ENCODE results near the gene XPR1. TPM values are rescaled to one million over a fixed set of nuclear protein-coding genes. Genes with fewer than 3 reads are reported as not detected.

The XPR1 gene
- total RNA-seq, 1 experiment from 2014 or later = 19.3 TPM

- DNase-seq (ENCODE audit: low read depth) = no peak
These were observed 295.5 kb downstream of the XPR1 start for GRCh38 chr1:180927348-180927747.

DNA sequence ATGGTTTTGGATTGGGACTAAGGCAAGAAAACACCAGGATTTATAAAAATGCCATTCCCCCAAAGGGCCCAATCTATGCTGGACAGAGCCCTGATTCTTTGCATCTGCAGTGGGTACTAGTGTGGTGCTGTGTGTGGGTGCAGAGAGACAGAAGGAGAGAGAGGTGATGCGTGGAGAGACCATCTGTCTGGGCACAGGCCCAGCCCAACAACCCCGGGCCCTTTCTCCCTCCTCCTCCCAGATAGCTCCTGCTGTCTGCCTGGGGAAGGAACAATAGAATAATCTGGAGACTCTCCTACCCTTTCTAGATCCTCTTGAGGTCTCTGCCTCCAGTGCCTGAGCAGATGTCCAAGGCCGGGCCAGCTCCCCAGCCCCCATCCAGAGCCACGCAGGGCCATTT, 296.0 kb downstream of the XPR1 start:
- no peak for DNase-seq (ENCODE audit: low read depth)

- no peak for DNase-seq (ENCODE audit: low read depth)
These were observed 296.8 kb downstream of the XPR1 start for GRCh38 chr1:180928331-180929230.

DNA sequence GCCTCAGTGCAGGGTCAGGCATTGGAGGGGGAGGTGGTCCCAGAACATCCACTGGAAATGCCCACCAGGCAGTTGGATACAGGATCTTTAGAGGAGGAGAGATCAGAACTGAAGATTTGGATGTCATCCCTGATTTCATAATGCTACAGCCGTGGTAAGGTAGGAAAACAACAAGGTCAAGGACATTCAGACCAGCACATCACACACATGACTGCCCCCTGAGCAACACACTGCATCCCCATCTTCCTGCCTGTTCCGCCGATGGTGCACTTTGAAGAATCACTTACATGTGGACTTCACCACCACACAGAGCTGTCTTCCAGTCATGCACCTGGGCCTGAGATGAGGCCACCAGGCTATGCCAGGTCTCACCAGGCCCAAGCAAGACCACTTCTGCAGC, 297.6 kb downstream of the XPR1 start:
- no peak for DNase-seq (ENCODE audit: low read depth)

DNA sequence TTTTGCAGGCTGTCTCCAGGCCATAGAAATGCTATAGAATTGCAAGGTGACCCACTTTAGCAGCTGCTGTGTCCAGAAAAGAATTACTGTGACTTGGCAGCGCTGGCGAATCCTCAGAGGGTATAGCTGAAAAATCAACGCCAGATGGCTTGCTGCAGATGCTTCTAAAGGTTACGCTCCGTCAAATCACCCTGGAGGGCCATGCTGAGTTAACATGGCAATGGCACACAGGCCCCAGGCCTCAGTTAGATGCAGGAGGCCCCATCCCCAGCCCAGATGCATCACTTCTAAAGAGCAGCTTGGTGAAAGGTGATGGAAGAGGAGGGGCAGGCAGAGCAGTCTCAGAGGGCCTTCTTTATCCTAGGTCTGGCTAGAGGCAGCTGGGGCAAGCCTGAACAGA, 298.9 kb downstream of the XPR1 start:
- no peak for DNase-seq (ENCODE audit: low read depth)

- no peak for DNase-seq (ENCODE audit: low read depth)
These were observed 299.7 kb downstream of the XPR1 start for GRCh38 chr1:180931529-180931928.

DNA sequence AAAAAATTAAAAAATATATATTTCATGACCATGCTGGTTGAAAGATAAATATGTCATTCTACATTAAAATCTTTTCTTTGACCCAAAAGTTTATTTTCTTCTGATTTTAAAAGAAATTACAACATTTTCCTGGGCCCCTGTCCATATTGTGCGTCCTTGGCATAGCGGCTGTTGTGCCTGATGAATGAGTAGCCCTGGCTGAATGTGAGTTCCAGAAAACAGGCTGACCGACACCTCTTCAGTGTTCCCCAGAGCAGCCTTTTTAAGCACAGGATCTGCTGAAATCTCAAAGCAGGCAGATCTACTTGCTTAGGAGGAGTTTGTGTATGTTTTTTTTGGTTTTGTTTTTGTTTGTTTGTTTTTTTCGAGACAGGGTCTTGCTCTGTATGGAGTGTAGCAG, 300.6 kb downstream of the XPR1 start:
- no peak for DNase-seq (ENCODE audit: low read depth)

DNA sequence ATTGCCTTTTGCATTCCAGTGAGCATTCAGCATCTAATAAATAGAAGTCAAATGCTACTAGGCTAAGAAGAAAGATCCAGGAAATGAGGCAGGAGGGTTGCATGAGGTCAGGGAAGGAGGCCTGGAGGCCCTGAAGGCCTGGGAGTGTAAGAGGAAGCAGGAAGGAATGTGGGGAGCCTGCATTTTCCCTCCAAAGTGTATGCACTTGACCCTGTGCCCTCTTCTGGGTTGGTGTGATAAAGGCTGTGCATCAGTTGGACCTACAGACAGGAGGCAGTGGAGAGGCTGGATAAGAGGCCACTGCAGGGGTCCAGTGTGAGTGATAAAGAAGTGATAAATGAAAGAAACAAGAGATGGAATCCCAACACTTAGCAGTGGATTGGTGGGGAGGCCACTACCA, 301.3 kb downstream of the XPR1 start:
- no peak for DNase-seq (ENCODE audit: low read depth)

- no peak for DNase-seq (ENCODE audit: low read depth)
These were observed 302.7 kb downstream of the XPR1 start for GRCh38 chr1:180934563-180934962.

DNA sequence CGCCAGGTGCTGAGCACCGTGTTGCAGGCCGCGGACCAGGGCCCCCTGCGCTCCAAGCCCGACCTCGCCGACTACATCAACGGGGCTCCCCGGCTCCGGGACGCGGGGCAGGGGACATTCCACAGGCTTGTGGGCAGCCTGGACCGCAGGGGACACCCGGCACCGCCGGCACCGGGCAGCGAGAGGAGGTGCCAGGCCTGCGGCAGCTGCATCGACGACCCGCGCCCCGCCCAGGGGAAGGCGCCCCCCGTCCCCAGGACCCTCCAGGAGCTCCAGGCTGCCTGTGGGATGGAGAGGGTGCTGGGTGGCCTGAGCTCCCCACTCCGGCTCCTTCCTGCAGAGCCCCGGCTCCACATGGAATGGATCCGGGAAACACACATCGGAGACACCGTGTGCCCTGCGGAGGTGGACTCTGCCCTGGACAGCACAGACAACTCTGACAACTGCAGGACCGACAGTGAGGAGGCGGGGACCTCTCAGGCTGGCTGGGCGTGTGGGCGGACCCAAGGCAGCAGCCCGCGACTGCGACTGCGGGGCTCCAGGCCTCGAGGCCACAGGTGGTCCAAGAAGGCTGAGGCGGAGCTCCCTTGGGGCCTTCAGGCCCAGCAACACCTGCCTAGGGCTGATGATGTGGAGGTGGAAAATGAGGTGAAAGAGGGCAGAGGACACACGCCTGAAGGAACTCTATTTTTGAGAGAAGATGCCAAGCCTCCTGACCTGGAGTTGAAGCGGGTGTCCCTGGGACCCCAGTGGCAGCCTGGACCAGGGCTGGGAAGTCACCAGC, 303.7 kb downstream of the XPR1 start:
- no peak for DNase-seq (ENCODE audit: low read depth)

DNA sequence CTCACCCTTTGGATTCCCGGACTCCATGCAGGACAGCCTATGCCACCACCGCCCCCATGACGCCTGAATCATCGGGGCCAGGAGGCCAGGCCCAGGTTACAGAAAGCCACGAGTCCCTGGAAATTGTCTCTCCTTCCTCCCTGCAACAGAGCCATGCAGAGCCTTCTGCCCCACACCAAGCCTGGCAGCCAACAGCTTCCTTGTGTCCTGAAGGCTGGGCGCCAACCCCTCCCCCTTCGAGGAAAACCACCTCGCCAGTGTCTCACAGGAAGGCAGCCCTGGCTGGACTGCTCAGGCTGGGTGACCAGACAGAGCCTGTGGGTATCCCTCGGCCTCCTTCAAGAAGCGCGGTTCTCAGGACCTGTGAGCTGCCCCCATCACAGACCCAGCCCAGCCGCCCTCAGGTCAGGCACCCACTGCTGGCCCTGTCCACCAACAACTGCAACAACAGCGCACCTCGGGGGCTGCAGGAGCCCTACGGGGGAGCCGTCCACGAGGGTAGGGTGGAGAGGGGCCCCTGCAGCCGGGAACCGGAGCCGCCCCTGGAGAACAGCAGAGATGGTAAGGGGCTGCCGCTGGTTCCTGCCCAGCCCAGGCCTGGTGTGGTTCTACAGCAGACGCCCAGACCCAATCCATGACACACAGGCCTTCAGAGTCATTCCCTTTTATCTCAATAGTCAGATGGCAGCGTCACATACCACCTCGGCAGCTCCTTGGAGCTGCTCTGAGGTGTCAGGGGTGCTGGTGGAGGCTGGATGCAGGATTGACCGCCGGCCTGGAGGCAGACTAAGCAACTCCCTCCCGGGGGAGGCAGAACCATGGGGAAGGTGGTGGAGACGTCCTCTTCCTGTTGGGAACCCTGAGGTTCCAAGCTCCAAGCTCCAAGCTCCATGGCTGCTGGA, 304.5 kb downstream of the XPR1 start:
- no peak for DNase-seq (ENCODE audit: low read depth)

DNA sequence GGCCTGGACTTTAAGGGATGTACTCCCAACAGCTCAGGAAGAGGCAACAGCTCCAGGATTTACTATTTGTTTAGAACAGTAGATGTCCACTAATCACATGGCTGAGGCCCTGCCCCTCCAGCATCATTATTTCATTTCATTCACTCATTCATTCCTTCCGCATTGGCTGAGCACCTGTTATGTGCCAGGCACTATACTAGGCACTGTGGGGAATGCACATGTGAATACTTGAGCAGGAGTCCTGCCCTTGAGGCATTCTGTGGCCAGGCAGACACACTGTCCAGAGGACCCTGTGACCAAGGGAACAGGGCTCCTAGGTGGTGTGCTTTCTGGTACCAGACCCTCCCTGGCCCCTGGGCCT, 305.2 kb downstream of the XPR1 start:
- no peak for DNase-seq (ENCODE audit: low read depth)

DNA sequence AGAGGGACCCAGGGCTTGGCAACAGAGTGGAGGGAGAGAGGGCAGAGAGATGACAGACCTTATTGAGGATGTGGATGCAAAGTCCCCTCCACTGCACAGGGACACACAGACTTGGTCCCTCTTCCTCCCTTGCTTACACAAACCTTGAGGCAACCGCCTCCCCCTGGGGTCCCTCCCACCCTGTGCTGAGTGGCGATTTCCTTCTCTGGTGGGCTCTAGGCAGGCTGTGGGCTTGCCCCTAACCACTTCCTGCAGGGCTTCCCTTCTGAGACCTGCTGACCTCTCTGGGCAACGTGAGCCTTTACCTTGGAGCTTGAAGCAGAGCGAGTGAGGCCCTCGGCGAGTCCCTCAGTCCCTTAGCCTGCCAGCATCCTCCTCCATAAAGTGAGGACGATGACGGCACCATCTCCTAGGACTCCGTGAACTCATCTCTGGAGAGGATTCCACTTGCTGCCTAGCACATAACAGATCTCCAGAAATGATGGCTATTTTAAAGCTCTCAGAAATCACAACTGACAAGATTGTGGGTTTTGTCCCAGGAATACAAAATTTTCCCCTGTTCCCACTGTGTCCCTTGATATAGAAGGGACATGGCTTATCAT, 305.9 kb downstream of the XPR1 start:
- no peak for DNase-seq (ENCODE audit: low read depth)

DNA sequence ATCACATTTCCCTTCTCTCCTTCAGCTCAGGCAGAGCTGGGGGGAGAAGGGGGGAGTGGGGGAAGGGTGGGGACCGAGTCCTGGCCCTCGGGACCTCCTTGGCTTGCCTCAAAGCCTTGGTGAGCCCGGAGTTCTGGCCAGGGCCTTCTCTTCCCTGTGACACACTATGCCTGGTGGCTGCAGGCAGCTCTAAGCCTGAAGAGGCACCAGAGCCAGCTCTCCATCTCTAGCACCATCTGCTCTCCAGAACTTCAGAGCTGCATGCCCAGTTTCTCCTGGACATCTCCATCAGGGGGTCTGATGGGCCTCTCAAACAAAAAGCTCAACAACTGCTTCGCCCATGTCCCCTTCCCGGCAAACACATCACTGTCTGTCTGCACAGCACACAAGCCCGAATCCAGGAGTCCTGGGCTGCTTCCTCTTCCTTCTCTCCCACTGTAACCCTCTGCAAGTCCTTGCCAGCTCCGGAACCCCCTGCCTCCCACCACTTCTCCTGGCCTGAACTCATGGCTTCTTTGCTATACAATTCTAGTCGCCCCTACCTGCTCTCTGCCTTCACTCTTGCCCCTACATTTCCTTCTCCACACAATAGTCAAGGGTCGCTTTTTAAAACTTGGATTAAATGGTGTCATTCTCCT, 307.4 kb downstream of the XPR1 start:
- DNase-seq (ENCODE audit: low read depth) = no peak

DNA sequence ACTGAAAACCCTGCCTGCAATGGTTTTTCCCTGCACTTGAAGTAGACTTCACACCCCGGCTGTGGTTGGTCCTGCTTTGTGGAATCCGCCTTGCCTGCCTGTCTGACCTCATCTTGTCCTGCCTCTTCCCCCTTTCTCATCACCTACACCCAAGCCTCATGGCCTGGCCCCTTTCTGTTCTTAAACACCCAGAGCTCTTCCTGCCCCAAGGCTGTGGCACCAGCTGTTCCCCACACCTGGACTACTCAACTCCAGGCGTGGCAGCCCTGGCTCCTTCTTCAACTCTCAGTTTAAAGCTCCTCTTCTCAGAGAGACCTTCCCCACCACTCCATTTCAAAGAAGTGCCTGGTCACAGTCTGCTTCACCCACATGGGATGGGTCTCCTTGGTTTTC, 307.9 kb downstream of the XPR1 start:
- no peak for DNase-seq (ENCODE audit: low read depth)

Small RNA genes within 50 kb of the gene (small RNA-seq; reads per million reads assigned to genes)
- not detected for gene RF00026

Other genes with a start within 250 kb of the XPR1 start
- 67.0 TPM in 2 replicates for gene ACBD6, start 129.4 kb upstream of the XPR1 start, total RNA-seq (2014; rRNA removed; shearing (Covaris generic))
- 2.4 and 2.7 TPM in 2 replicates for gene OVAAL, start 73.1 kb upstream of the XPR1 start, total RNA-seq (2014; rRNA removed; shearing (Covaris generic))

All from HT1080 (cell line).